SK-MEL-5 (cell line): Measurements from ENCODE around the gene ZBTB7A. TPM values are rescaled to one million over a fixed set of nuclear protein-coding genes. Genes with fewer than 3 reads are reported as not detected.

Experiments
- DNase-seq: peaks from one replicate; pipeline ENCODE4 v3.0.0-alpha.2; 2016; ENCODE audit warnings: low read depth, low spot score
- in situ Hi-C: cut with HindIII; loops from 2 replicates; pipeline ENCODE4 v1.10.0; 2016; ENCODE audit warnings: low sequenced_read_pairs, high pct_unique_total_duplicates, low pct_unique_long_range_greater_than_20kb
- total RNA-seq: library from RNA; depleted of rRNA; stranded (reverse); fragments of >200 nt; shearing (Covaris generic); gene quantifications from 2 replicates; pipeline ENCODE4 v1.2.3, GENCODE V29; 2014

ZBTB7A gene
- total RNA-seq, 1 experiment from 2014 or later: 8.2 TPM

- in situ Hi-C loops: no loop called here
Measured at GRCh38 chr19:4032436-4032835, 34.3 kb downstream of the ZBTB7A start.

GRCh38 chr19:4031420-4031819 is 35.3 kb downstream of the ZBTB7A start:
- no peak for DNase-seq

More at GRCh38 chr19:4032436-4032835, 34.3 kb downstream of the ZBTB7A start:
- DNase-seq: no peak

GRCh38 chr19:4030981-4031380 is 35.7 kb downstream of the ZBTB7A start:
- DNase-seq: no peak
- in situ Hi-C loops: no loop called here

More at GRCh38 chr19:4031420-4031819, 35.3 kb downstream of the ZBTB7A start:
- in situ Hi-C loops: no loop called here

GRCh38 chr19:4030552-4030951 is 36.1 kb downstream of the ZBTB7A start:
- DNase-seq: no peak
- in situ Hi-C loops: no loop called here

GRCh38 chr19:4029247-4029614 is 37.5 kb downstream of the ZBTB7A start:
- in situ Hi-C loops: no loop called here
- no peak for DNase-seq

GRCh38 chr19:4028334-4029246 is 38.1 kb downstream of the ZBTB7A start:
- no peak for DNase-seq
- in situ Hi-C loops: no loop called here

GRCh38 chr19:4027146-4027545 is 39.6 kb downstream of the ZBTB7A start:
- in situ Hi-C loops: no loop called here
- no peak for DNase-seq

- in situ Hi-C loops: no loop called here
- DNase-seq: no peak
Measured at GRCh38 chr19:4025317-4025716, 41.4 kb downstream of the ZBTB7A start.

- in situ Hi-C loops: no loop called here
- no peak for DNase-seq
Measured at GRCh38 chr19:4023600-4024398, 42.9 kb downstream of the ZBTB7A start.

GRCh38 chr19:4019578-4019977 is 47.1 kb downstream of the ZBTB7A start:
- no peak for DNase-seq
- in situ Hi-C loops: no loop called here

GRCh38 chr19:4018775-4019504 is 47.8 kb downstream of the ZBTB7A start:
- no peak for DNase-seq
- in situ Hi-C loops: no loop called here

GRCh38 chr19:4018140-4018613 is 48.5 kb downstream of the ZBTB7A start:
- DNase-seq: no peak
- in situ Hi-C loops: no loop called here

GRCh38 chr19:4016903-4017638 is 49.6 kb downstream of the ZBTB7A start:
- no peak for DNase-seq
- in situ Hi-C loops: no loop called here

GRCh38 chr19:4016486-4016885 is 50.2 kb downstream of the ZBTB7A start:
- peak; percentile 10 for DNase-seq
- in situ Hi-C loops: no loop called here

- in situ Hi-C loops: no loop called here
- no peak for DNase-seq
Measured at GRCh38 chr19:4015705-4016402, 50.8 kb downstream of the ZBTB7A start.

- in situ Hi-C loops: no loop called here
- no peak for DNase-seq
Measured at GRCh38 chr19:4014541-4015491, 51.9 kb downstream of the ZBTB7A start.
